HFFc6 (cell line): ENCODE measurements around the gene SPRY1. TPM values are rescaled to one million over a fixed set of nuclear protein-coding genes. Genes with fewer than 3 reads are reported as not detected.

Experiments
- DNase-seq: peaks from one replicate; pipeline ENCODE4 v3.0.0-alpha.2; 2018
- H3K27ac Mint-ChIP-seq: 2 replicates; pipeline ENCODE4 v1.8.0; 2020; ENCODE audit warnings: mild to moderate bottlenecking, mixed read lengths
- H3K27me3 Mint-ChIP-seq: 2 replicates; pipeline ENCODE4 v1.8.0; 2021; ENCODE audit warnings: mild to moderate bottlenecking, moderate library complexity, mixed read lengths; ENCODE audit not compliant: insufficient read depth
- H3K36me3 Mint-ChIP-seq: 2 replicates; pipeline ENCODE4 v1.8.0; 2021; ENCODE audit warnings: low read depth, mixed read lengths
- H3K4me1 Mint-ChIP-seq: 2 replicates; pipeline ENCODE4 v1.8.0; 2020; ENCODE audit warnings: low read depth, mixed read lengths
- H3K4me3 Mint-ChIP-seq: 2 replicates; pipeline ENCODE4 v1.8.0; 2020; ENCODE audit warnings: mild to moderate bottlenecking, moderate library complexity, mixed read lengths
- H3K9me3 Mint-ChIP-seq: 2 replicates; pipeline ENCODE4 v1.8.0; 2020; ENCODE audit warnings: mild to moderate bottlenecking, mixed read lengths
- CTCF ChIP-seq: fragments of 200-600 bp; sonication (generic); IDR thresholded peaks from 2 replicates; pipeline ENCODE4 v1.5.0; 2021; ENCODE audit warnings: antibody characterized with exemption, mild to moderate bottlenecking
- total RNA-seq, 6 experiments: library from RNA; stranded (reverse); fragmentation: NEBNext Ultra II Directional; extraction: Animal tissue kit (Norgen Biotek cat#: 25700); gene quantifications; 2 replicates in 1 of 6; 3 replicates in 5 of 6; pipeline ENCODE4 v1.2.3, GENCODE V29; 2021

SPRY1 gene
- total RNA-seq, 6 experiments from 2014 or later, result 0.41 to 1.6 (median 0.56) TPM

- Mint-ChIP-seq H3K27ac (no peak overlapping the region), H3K27me3 (peaks cover 3% of the 10 kb centered on the region; the same call in 1 of the 2 replicates), H3K9me3 (no peaks in the 10 kb centered on the region), H3K36me3 (no peaks in the 10 kb centered on the region), H3K4me3 (no peak overlapping the region), H3K4me1 (peaks cover 15% of the 10 kb centered on the region; the same call in 1 of the 2 replicates)
- DNase-seq, result no peak
- no peak for TF ChIP-seq CTCF
Observed at GRCh38 chr4:123379392-123379791, 17.2 kb upstream of the SPRY1 start.

- DNase-seq, result no peak
- H3K27ac Mint-ChIP-seq, result no peak overlapping the region
- no peaks in the 10 kb centered on the region for H3K36me3 Mint-ChIP-seq
- peaks cover 3% of the 10 kb centered on the region; the same call in 1 of the 2 replicates for H3K27me3 Mint-ChIP-seq
- H3K4me3 Mint-ChIP-seq, result no peak overlapping the region
- no peaks in the 10 kb centered on the region for H3K9me3 Mint-ChIP-seq
- no peak for TF ChIP-seq CTCF
- peaks cover 15% of the 10 kb centered on the region; the same call in 1 of the 2 replicates for H3K4me1 Mint-ChIP-seq
Observed at GRCh38 chr4:123380728-123381716, 15.6 kb upstream of the SPRY1 start.

- no peak for DNase-seq
- Mint-ChIP-seq H3K4me3 (no peak overlapping the region), H3K4me1 (peaks cover 22% of the 10 kb centered on the region), H3K27ac (no peak overlapping the region), H3K9me3 (no peaks in the 10 kb centered on the region), H3K27me3 (peaks cover 3% of the 10 kb centered on the region; the same call in 1 of the 2 replicates), H3K36me3 (no peaks in the 10 kb centered on the region)
- no peak for TF ChIP-seq CTCF
Observed at GRCh38 chr4:123381996-123382395, 14.6 kb upstream of the SPRY1 start.

- no peaks in the 10 kb centered on the region for H3K9me3 Mint-ChIP-seq
- DNase-seq, result no peak
- peaks cover 22% of the 10 kb centered on the region for H3K4me1 Mint-ChIP-seq
- no peaks in the 10 kb centered on the region for H3K36me3 Mint-ChIP-seq
- H3K4me3 Mint-ChIP-seq, result no peak overlapping the region
- no peak for TF ChIP-seq CTCF
- H3K27ac Mint-ChIP-seq, result no peak overlapping the region
- H3K27me3 Mint-ChIP-seq, result peaks cover 3% of the 10 kb centered on the region; the same call in 1 of the 2 replicates
Observed at GRCh38 chr4:123383566-123383965, 13.0 kb upstream of the SPRY1 start.

GRCh38 chr4:123386609-123387008 is 10.0 kb upstream of the SPRY1 start:
- Mint-ChIP-seq H3K4me1 (peaks cover 13% of the 10 kb centered on the region), H3K27me3 (peaks cover 2% of the 10 kb centered on the region), H3K36me3 (no peaks in the 10 kb centered on the region), H3K27ac (no peak overlapping the region), H3K4me3 (no peak overlapping the region), H3K9me3 (no peaks in the 10 kb centered on the region)
- no peak for TF ChIP-seq CTCF
- DNase-seq, result no peak
